HG02852 (cell line): ENCODE data around the gene CRIP3.

ENCODE experiments used
- ATAC-seq: cut with Tn5 transposase; IDR thresholded peaks from one replicate; pipeline ENCODE4 v1.9.1; 2021; ENCODE audit warnings: mild to moderate bottlenecking, moderate library complexity; ENCODE audit not compliant: unreplicated experiment

The CRIP3 gene

GRCh38 chr6:43258180-43258579 is 50.4 kb downstream of the CRIP3 start:
- no peak for ATAC-seq

- no peak for ATAC-seq
Observed at GRCh38 chr6:43257367-43258145, 51.1 kb downstream of the CRIP3 start.

DNA sequence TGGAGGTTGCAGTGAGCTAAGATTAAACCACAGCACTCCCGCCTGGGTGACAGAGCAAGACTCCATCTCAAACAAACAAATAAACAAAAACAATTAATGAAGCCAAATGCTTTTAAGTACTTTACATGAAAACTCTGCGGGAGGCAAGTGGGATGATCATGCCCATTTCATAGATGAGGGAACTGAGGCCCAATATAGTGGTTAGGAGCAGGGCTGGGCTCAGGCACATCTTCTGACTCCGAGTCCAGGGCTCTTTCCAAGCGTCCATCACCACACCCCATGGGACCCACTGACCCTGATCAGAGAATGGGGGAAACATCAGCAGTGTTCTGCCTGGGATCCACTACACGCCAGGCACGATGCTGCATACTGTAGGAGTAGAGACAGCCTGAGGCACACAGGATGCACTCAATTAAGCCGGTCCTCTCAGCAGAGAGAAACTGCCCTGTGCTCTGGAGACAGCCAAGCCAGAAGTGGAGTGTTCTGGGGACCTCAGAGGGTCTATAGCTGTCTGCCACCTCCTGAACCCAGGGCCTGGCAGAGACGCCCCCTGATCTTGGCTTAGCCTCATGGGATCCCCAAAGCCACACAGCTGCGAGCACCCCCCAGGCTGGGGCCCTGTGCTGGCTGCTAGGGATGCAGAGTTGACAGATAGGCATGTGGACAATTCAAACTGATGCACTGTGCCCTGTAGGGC is 51.8 kb downstream of the CRIP3 start:
- no peak for ATAC-seq
